Measurements from ENCODE around the gene PIGP.

Gene PIGP

DNA sequence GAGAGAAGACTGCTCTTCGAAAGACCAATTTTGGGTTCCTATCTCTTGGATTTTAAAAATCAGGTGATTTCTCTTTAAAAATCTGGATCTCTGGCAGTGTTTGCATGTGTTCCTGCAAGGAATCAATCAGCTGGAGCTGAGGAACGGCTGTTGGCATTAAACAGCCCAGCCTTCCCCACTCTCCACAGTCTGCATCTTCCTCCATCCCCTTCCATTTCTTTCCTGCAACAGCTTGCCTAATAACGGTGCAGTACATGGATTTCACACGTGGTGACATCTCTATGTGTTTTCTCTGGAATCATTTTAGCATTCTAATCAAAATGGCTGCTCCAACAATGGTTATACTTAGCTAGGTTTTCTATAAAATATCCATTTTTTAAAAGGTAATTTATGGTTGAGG lies 46.4 kb downstream of the PIGP start:
- no peak for TF ChIP-seq CTCF (IDR thresholded peaks at IDR 0.05; ENCODE audit: low read length)
- no peak for TF ChIP-seq EZH2 (IDR thresholded peaks at IDR 0.05; ENCODE audit: borderline replicate concordance, low read length)

DNA sequence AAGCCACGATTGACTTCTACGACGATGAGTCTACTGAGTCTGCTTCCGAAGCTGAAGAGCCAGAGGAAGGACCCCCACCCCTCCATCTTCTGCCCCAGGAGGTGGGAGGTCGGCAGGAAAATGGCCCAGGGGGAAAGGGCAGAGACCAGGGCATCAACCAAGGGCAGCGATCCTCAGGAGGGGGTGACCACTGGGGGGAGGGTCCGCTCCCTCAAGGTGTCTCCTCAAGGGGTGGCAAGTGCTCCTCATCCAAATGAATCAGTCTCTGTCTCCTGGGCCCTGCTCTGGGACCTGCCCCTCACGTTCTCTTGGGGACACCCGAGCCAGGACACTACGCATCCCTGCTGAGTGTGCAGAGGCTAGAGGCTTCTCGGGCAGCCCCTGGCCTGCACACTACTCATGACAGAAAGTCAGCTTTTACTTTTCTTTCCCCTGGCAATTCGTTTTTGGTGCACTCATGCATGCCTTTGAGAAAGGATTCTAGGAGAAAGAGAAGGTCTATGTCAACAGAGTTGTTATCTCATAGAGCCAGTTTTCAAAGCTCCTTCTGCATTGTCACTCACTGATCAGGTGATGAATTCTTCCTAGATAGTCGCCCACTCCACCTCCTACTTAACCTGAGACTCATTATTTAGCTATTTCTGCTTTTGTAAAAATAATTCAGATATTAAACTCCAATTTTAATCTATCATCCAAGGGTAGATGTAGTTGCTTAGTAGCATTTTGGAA lies 54.8 kb downstream of the PIGP start:
- H3K4me1 ChIP-seq (ENCODE audit: insufficient read depth, low read length, severe bottlenecking) = no peaks in the 10 kb centered on the region
- no peaks in the 10 kb centered on the region for H3K27me3 ChIP-seq (ENCODE audit: insufficient read depth, low read length)
- no peak overlapping the region for H3K27ac ChIP-seq (ENCODE audit: low read depth, low read length, poor library complexity, severe bottlenecking)
- no peaks in the 10 kb centered on the region for H3K9me2 ChIP-seq (ENCODE audit: low read depth, low read length)
- H3K36me3 ChIP-seq (ENCODE audit: insufficient read depth, low read length) = no peaks in the 10 kb centered on the region
- no peak overlapping the region for H2AFZ ChIP-seq (ENCODE audit: low read length)
- no peaks in the 10 kb centered on the region for H4K20me1 ChIP-seq (ENCODE audit: insufficient read depth, low read length)
- no peak overlapping the region for H3K9ac ChIP-seq (ENCODE audit: low read length)
- no peaks in the 10 kb centered on the region for H3K79me2 ChIP-seq (ENCODE audit: insufficient read depth, low read length)
- H3K4me2 ChIP-seq (ENCODE audit: low read length) = no peak overlapping the region
- no peaks in the 10 kb centered on the region for H3F3A ChIP-seq (ENCODE audit: insufficient read depth, low read length)
- H3K4me3 ChIP-seq (ENCODE audit: low read depth, low read length, poor library complexity, severe bottlenecking) = no peak overlapping the region
- TF ChIP-seq CTCF (IDR thresholded peaks at IDR 0.05; ENCODE audit: low read length) = no peak
- no peak for TF ChIP-seq EZH2 (IDR thresholded peaks at IDR 0.05; ENCODE audit: borderline replicate concordance, low read length)
- H3K9me3 ChIP-seq (ENCODE audit: low read length) = no peaks in the 10 kb centered on the region

More for the DNA sequence above, 46.4 kb downstream of the PIGP start:
- H2AFZ ChIP-seq (ENCODE audit: low read length) = no peak overlapping the region
- H3F3A ChIP-seq (ENCODE audit: insufficient read depth, low read length) = no peaks in the 10 kb centered on the region
- H3K4me1 ChIP-seq (ENCODE audit: insufficient read depth, low read length, severe bottlenecking) = no peaks in the 10 kb centered on the region
- H3K9me3 ChIP-seq (ENCODE audit: low read length) = no peaks in the 10 kb centered on the region
- H3K4me2 ChIP-seq (ENCODE audit: low read length) = no peak overlapping the region
- H3K9me2 ChIP-seq (ENCODE audit: low read depth, low read length) = no peaks in the 10 kb centered on the region
- H3K9ac ChIP-seq (ENCODE audit: low read length) = no peak overlapping the region
- no peak overlapping the region for H3K4me3 ChIP-seq (ENCODE audit: low read depth, low read length, poor library complexity, severe bottlenecking)
- no peak overlapping the region for H3K27ac ChIP-seq (ENCODE audit: low read depth, low read length, poor library complexity, severe bottlenecking)
- H4K20me1 ChIP-seq (ENCODE audit: insufficient read depth, low read length) = no peaks in the 10 kb centered on the region
- no peaks in the 10 kb centered on the region for H3K79me2 ChIP-seq (ENCODE audit: insufficient read depth, low read length)
- H3K36me3 ChIP-seq (ENCODE audit: insufficient read depth, low read length) = no peaks in the 10 kb centered on the region
- H3K27me3 ChIP-seq (ENCODE audit: insufficient read depth, low read length) = no peaks in the 10 kb centered on the region
